ENCODE measurements around the gene DHH. TPM values are rescaled to one million over a fixed set of nuclear protein-coding genes. Genes with fewer than 3 reads are reported as not detected.
A peak's percentile ranks its signal among the peaks of the same experiment; 100 is the strongest.
"Not testable (repeated sequence)": the region's sequence is repeated elsewhere in the genome, so short reads cannot be mapped to it uniquely, and the experiment has no call there.

The DHH gene
- polyA plus RNA-seq, 4 donors, result 0.23 to 0.60 (median 0.44) TPM

- DNase-seq (ENCODE audit: low read depth in 4 of 4, low spot score in 3 of 4), result no peak
Observed at GRCh38 chr12:49079793-49080192, 14.8 kb downstream of the DHH start.

- DNase-seq (ENCODE audit: low read depth in 4 of 4, low spot score in 3 of 4), result no peak
Observed at GRCh38 chr12:49070971-49071370, 23.6 kb downstream of the DHH start.

GRCh38 chr12:49069507-49070346, 24.9 kb downstream of the DHH start, which contains the start of gene RHEBL1:
TSS of gene RHEBL1 (minus strand) at chr12:49069979. CDS start at chr12:49069785, 194 bp downstream.
- DNase-seq (ENCODE audit: low read depth in 4 of 4, low spot score in 3 of 4), result peak; percentile 89 to 93 (median 90)

- DNase-seq (ENCODE audit: low read depth in 4 of 4, low spot score in 3 of 4), result no peak
Observed at GRCh38 chr12:49068879-49069506, 25.6 kb downstream of the DHH start.

GRCh38 chr12:49066120-49066519, 28.5 kb downstream of the DHH start:
- no peak for DNase-seq (ENCODE audit: low read depth in 4 of 4, low spot score in 3 of 4)

- DNase-seq (ENCODE audit: low read depth in 4 of 4, low spot score in 3 of 4), result no peak
Observed at GRCh38 chr12:49064767-49065152, 29.8 kb downstream of the DHH start.

GRCh38 chr12:49061916-49062315, 32.7 kb downstream of the DHH start:
- not testable (repeated sequence) for DNase-seq (ENCODE audit: low read depth in 4 of 4, low spot score in 3 of 4)

- no peak for DNase-seq (ENCODE audit: low read depth in 4 of 4, low spot score in 3 of 4)
Observed at GRCh38 chr12:49061157-49061650, 33.4 kb downstream of the DHH start.

- DNase-seq (ENCODE audit: low read depth in 4 of 4, low spot score in 3 of 4), result peak; percentile 92 to 93 (median 93)
Observed at GRCh38 chr12:49060237-49061156, 34.1 kb downstream of the DHH start, which contains the start of gene KMT2D. TSS of gene KMT2D (minus strand) at chr12:49060794. CDS start at chr12:49055324, 5,470 bp downstream.

- no peak for DNase-seq (ENCODE audit: low read depth in 4 of 4, low spot score in 3 of 4)
Observed at GRCh38 chr12:49059299-49060171, 35.1 kb downstream of the DHH start.

- no peak for DNase-seq (ENCODE audit: low read depth in 4 of 4, low spot score in 3 of 4)
Observed at GRCh38 chr12:49059045-49059298, 35.6 kb downstream of the DHH start.

- no peak for DNase-seq (ENCODE audit: low read depth in 4 of 4, low spot score in 3 of 4)
Observed at GRCh38 chr12:49058366-49059044, 36.1 kb downstream of the DHH start.

GRCh38 chr12:49057888-49058287, 36.7 kb downstream of the DHH start:
- no peak for DNase-seq (ENCODE audit: low read depth in 4 of 4, low spot score in 3 of 4)

- no peak for DNase-seq (ENCODE audit: low read depth in 4 of 4, low spot score in 3 of 4)
Observed at GRCh38 chr12:49055978-49056754, 38.4 kb downstream of the DHH start.

- no peak for DNase-seq (ENCODE audit: low read depth in 4 of 4, low spot score in 3 of 4)
Observed at GRCh38 chr12:49055092-49055491, 39.5 kb downstream of the DHH start.

GRCh38 chr12:49054524-49054923, 40.1 kb downstream of the DHH start:
- no peak for DNase-seq (ENCODE audit: low read depth in 4 of 4, low spot score in 3 of 4)

- DNase-seq (ENCODE audit: low read depth in 4 of 4, low spot score in 3 of 4), result no peak
Observed at GRCh38 chr12:49054096-49054495, 40.5 kb downstream of the DHH start.

- DNase-seq (ENCODE audit: low read depth in 4 of 4, low spot score in 3 of 4), result no peak
Observed at GRCh38 chr12:49052451-49053208, 42.0 kb downstream of the DHH start.

All from left renal pelvis (tissue), 4 donors.